MM.1S (cell line): Measurements from ENCODE around the gene TIMM21.

Experiments used
- DNase-seq: peaks from one replicate; pipeline ENCODE4 v3.0.0-alpha.2; 2015
- H2AFZ ChIP-seq: fragments of 300-600 bp; sonication (generic); 2 replicates; pipeline ENCODE4 v1.6.0; 2016; ENCODE audit warnings: antibody characterized with exemption, low read length
- H3F3A ChIP-seq: fragments of 300-600 bp; sonication (generic); 2 replicates; pipeline ENCODE4 v1.6.1; 2016; ENCODE audit warnings: mild to moderate bottlenecking, antibody characterized with exemption, low read length, moderate library complexity, mixed read lengths; ENCODE audit not compliant: insufficient read depth
- H3K27ac ChIP-seq: fragments of 300-600 bp; sonication (generic); 2 replicates; pipeline ENCODE4 v1.5.1; 2016; ENCODE audit warnings: mild to moderate bottlenecking, low read length
- H3K27me3 ChIP-seq: fragments of 300-600 bp; sonication (generic); replicated peaks from 2 replicates; pipeline ENCODE4 v1.6.0; 2016; ENCODE audit warnings: low read length; ENCODE audit not compliant: insufficient read depth
- H3K36me3 ChIP-seq: fragments of 300-600 bp; sonication (generic); replicated peaks from 2 replicates; pipeline ENCODE4 v1.6.1; 2016; ENCODE audit warnings: mild to moderate bottlenecking, low read length, mixed read lengths; ENCODE audit not compliant: insufficient read depth
- H3K4me1 ChIP-seq: fragments of 300-600 bp; sonication (generic); 2 replicates; pipeline ENCODE4 v1.6.1; 2016; ENCODE audit warnings: low read length, mixed read lengths
- H3K4me2 ChIP-seq: fragments of 300-600 bp; sonication (generic); 2 replicates; pipeline ENCODE4 v1.6.0; 2016; ENCODE audit warnings: low read depth, low read length
- H3K4me3 ChIP-seq: fragments of 300-600 bp; sonication (generic); 2 replicates; pipeline ENCODE4 v1.5.1; 2016; ENCODE audit warnings: low read length, mixed read lengths
- H3K79me2 ChIP-seq: fragments of 300-600 bp; sonication (generic); 2 replicates; pipeline ENCODE4 v1.6.1; 2016; ENCODE audit warnings: mixed run types, low read length, mixed read lengths
- H3K9ac ChIP-seq: fragments of 300-600 bp; sonication (generic); 2 replicates; pipeline ENCODE4 v1.6.1; 2016; ENCODE audit warnings: low read length, mixed read lengths
- H3K9me2 ChIP-seq: fragments of 300-600 bp; sonication (generic); replicated peaks from 2 replicates; pipeline ENCODE4 v1.6.1; 2016; ENCODE audit warnings: mild to moderate bottlenecking, low read length, mixed read lengths; ENCODE audit not compliant: insufficient read depth
- H3K9me3 ChIP-seq: fragments of 300-600 bp; sonication (generic); replicated peaks from 2 replicates; pipeline ENCODE4 v1.6.1; 2016; ENCODE audit warnings: mild to moderate bottlenecking, low read length, mixed read lengths; ENCODE audit not compliant: insufficient read depth
- H4K20me1 ChIP-seq: fragments of 300-600 bp; sonication (generic); 2 replicates; pipeline ENCODE4 v1.6.1; 2016; ENCODE audit warnings: mild to moderate bottlenecking, low read length, moderate library complexity, mixed read lengths; ENCODE audit not compliant: insufficient read depth
- CTCF ChIP-seq: fragments of 300-600 bp; sonication (generic); IDR thresholded peaks from 2 replicates; pipeline ENCODE4 v1.5.1; 2016; ENCODE audit warnings: antibody characterized with exemption, low read length, mixed read lengths
- EZH2 ChIP-seq: fragments of 300-600 bp; sonication (generic); optimal IDR thresholded peaks from 2 replicates; pipeline ENCODE3; 2017; ENCODE audit warnings: low read depth, mild to moderate bottlenecking, antibody characterized with exemption, low read length, mixed read lengths
- EZH2phosphoT487 ChIP-seq: fragments of 300-600 bp; sonication (generic); IDR thresholded peaks from 2 replicates; pipeline ENCODE4 v1.6.1; 2018; ENCODE audit warnings: antibody characterized with exemption, low read length

The TIMM21 gene

DNA sequence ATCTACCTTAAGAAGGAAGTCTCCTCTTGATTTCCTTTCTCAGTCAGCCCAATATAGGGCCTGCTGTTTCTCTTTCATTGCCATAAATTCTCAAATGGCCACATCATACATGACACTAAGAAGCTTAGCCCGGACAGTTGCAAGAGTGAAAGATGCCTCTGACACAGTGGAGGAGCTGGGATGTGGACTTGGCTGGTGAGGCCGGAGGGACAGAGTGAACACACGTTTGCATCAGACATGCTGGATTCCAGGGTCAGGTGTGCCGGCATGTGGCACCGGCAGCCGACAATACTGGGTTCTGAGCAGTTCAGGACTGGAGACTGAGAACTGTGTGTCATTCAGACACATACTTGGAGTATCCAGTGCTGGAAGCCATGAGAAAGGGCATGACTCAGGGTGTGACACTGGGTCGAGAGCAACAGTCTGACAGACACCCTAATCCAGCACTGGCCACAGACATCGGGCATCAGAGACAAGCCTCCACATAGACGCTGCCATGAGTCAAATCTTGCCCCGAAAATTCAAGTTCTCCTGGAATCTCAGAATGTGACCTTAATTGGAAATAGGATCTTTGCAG lies 31.4 kb downstream of the TIMM21 start:
- DNase-seq, result no peak
- H3K9ac ChIP-seq, result no peak overlapping the region

GRCh38 chr18:74182335-74182734 lies 34.0 kb downstream of the TIMM21 start:
- DNase-seq, result no peak
- no peak overlapping the region for H2AFZ ChIP-seq
- TF ChIP-seq EZH2 (no peak), EZH2phosphoT487 (no peak), CTCF (no peak)
- no peaks in the 10 kb centered on the region for H3F3A ChIP-seq
- H3K27ac ChIP-seq, result no peak overlapping the region
- H3K79me2 ChIP-seq, result no peaks in the 10 kb centered on the region
- H4K20me1 ChIP-seq, result no peaks in the 10 kb centered on the region
- no peaks in the 10 kb centered on the region for H3K27me3 ChIP-seq
- no peaks in the 10 kb centered on the region for H3K36me3 ChIP-seq
- no peaks in the 10 kb centered on the region for H3K9me2 ChIP-seq
- H3K9me3 ChIP-seq, result no peaks in the 10 kb centered on the region
- H3K4me3 ChIP-seq, result no peak overlapping the region
- H3K9ac ChIP-seq, result no peak overlapping the region
- H3K4me2 ChIP-seq, result no peak overlapping the region
- H3K4me1 ChIP-seq, result no peaks in the 10 kb centered on the region

More for the DNA sequence above, 31.4 kb downstream of the TIMM21 start:
- no peaks in the 10 kb centered on the region for H3K4me1 ChIP-seq
- H3K4me2 ChIP-seq, result no peak overlapping the region
- H3K27ac ChIP-seq, result no peak overlapping the region
- no peaks in the 10 kb centered on the region for H3K36me3 ChIP-seq
- TF ChIP-seq EZH2 (no peak), EZH2phosphoT487 (no peak), CTCF (no peak)
- H4K20me1 ChIP-seq, result no peaks in the 10 kb centered on the region
- H3K79me2 ChIP-seq, result no peaks in the 10 kb centered on the region
- H3K4me3 ChIP-seq, result no peak overlapping the region
- no peak overlapping the region for H2AFZ ChIP-seq
- H3K27me3 ChIP-seq, result no peaks in the 10 kb centered on the region
- no peaks in the 10 kb centered on the region for H3K9me2 ChIP-seq
- no peaks in the 10 kb centered on the region for H3K9me3 ChIP-seq
- H3F3A ChIP-seq, result no peaks in the 10 kb centered on the region

GRCh38 chr18:74183130-74183529 lies 34.8 kb downstream of the TIMM21 start:
- Histone ChIP-seq H3K4me2 (no peak overlapping the region), H3K9me3 (no peaks in the 10 kb centered on the region), H3K9ac (no peak overlapping the region), H3K9me2 (no peaks in the 10 kb centered on the region), H4K20me1 (no peaks in the 10 kb centered on the region), H3K79me2 (no peaks in the 10 kb centered on the region), H2AFZ (no peak overlapping the region), H3K36me3 (no peaks in the 10 kb centered on the region), H3K4me1 (no peaks in the 10 kb centered on the region), H3K27ac (no peak overlapping the region), H3K4me3 (no peak overlapping the region), H3K27me3 (no peaks in the 10 kb centered on the region), H3F3A (no peaks in the 10 kb centered on the region)
- DNase-seq, result no peak
- no peak for TF ChIP-seq EZH2
- TF ChIP-seq EZH2phosphoT487, result no peak
- no peak for TF ChIP-seq CTCF
